HG03139 (cell line): ENCODE results near the gene XPO1.
"Not testable (repeated sequence)": the region's sequence is repeated elsewhere in the genome, so short reads cannot be mapped to it uniquely, and the experiment has no call there.

Source experiments
- ATAC-seq: cut with Tn5 transposase; IDR thresholded peaks from one replicate; pipeline ENCODE4 v1.9.1; 2021; ENCODE audit not compliant: unreplicated experiment

Gene XPO1

GRCh38 chr2:61535449-61535848 is 2.7 kb downstream of the XPO1 start:
- ATAC-seq: no peak

GRCh38 chr2:61534926-61535325 is 3.2 kb downstream of the XPO1 start:
- no peak for ATAC-seq

- ATAC-seq: no peak
These were observed 7.4 kb downstream of the XPO1 start for GRCh38 chr2:61530749-61531148.

- no peak for ATAC-seq
These were observed 8.0 kb downstream of the XPO1 start for GRCh38 chr2:61529944-61530735.

- no peak for ATAC-seq
These were observed 17.9 kb downstream of the XPO1 start for GRCh38 chr2:61520261-61520660.

GRCh38 chr2:61512768-61513398 is 25.3 kb downstream of the XPO1 start:
- no peak for ATAC-seq

GRCh38 chr2:61510674-61511671 is 27.2 kb downstream of the XPO1 start:
- no peak for ATAC-seq

- no peak for ATAC-seq
These were observed 33.2 kb downstream of the XPO1 start for GRCh38 chr2:61504949-61505348.

- no peak for ATAC-seq
These were observed 39.1 kb downstream of the XPO1 start for GRCh38 chr2:61499060-61499459.

- ATAC-seq: no peak
These were observed 44.6 kb downstream of the XPO1 start for GRCh38 chr2:61493523-61493942.

- ATAC-seq: no peak
These were observed 45.7 kb downstream of the XPO1 start for GRCh38 chr2:61492476-61492875.

- ATAC-seq: no peak
These were observed 52.9 kb downstream of the XPO1 start for GRCh38 chr2:61485281-61485680.

- ATAC-seq: no peak
These were observed 60.1 kb downstream of the XPO1 start for GRCh38 chr2:61478086-61478485.

- not testable (repeated sequence) for ATAC-seq
These were observed 61.1 kb downstream of the XPO1 start for GRCh38 chr2:61476929-61477589.

GRCh38 chr2:61471905-61472805 is 66.0 kb downstream of the XPO1 start:
- no peak for ATAC-seq

GRCh38 chr2:61470965-61471904 is 66.9 kb downstream of the XPO1 start, which contains the start of gene USP34:
USP34 (minus strand) TSS chr2:61471087; CDS start chr2:61470692, 395 bp downstream.
- ATAC-seq: peak; percentile 71

- ATAC-seq: peak; percentile 24
These were observed 67.8 kb downstream of the XPO1 start for GRCh38 chr2:61470122-61470951.
